ENCODE results near the gene MACROD2.
A peak's percentile ranks its signal among the peaks of the same experiment; 100 is the strongest.

The MACROD2 gene

DNA sequence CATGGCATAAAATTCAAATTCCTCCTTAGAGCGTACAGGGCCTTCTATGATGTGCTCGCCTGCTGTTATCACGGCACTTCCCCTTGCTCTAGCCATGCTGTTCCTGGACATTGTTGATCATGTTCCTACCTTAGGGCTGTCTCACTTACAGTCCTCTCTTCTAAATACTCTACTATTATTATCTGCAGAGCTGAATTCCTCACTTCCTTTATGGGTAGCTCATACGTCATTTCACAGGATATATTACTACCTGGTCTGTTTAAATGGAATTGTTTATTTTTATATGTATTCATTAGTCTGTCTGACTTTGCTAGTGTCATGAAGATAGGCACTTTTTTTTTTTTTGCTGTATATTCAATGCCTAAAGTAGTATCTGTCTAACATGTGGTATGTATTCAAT lies 436.8 kb downstream of the MACROD2 start:
- no peak for DNase-seq (ENCODE audit: extremely low read depth, low read depth)
- no peak for TF ChIP-seq CTCF (IDR thresholded peaks at IDR 0.05; ENCODE audit: low read depth, low read length, missing control alignments)

DNA sequence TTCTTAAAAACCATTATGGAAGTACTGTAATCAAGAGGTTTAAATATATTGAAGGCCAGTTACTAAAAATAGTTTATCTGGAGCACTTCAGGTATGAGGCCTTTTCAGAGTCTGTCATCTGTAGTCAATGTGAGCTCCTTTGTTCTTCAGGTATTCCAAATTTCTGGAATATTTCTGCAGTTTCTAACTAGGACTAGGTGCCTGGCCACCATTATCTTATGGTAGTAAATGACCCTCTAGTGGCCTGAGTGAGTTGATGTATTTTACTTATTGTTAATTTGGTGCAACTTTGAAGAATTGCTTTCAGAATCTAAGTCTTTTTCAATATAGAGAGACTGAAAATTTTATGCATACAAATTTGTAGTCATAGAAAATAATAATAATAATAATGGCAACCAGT lies 437.3 kb downstream of the MACROD2 start:
- H3K4me3 ChIP-seq (replicated peaks; ENCODE audit: low read depth, low read length), result no peak overlapping the region
- TF ChIP-seq CTCF (IDR thresholded peaks at IDR 0.05; ENCODE audit: low read depth, low read length, missing control alignments), result no peak
- DNase-seq (ENCODE audit: extremely low read depth, low read depth), result no peak

More for the DNA sequence above, 436.8 kb downstream of the MACROD2 start:
- no peak overlapping the region for H3K4me3 ChIP-seq (replicated peaks; ENCODE audit: low read depth, low read length)

DNA sequence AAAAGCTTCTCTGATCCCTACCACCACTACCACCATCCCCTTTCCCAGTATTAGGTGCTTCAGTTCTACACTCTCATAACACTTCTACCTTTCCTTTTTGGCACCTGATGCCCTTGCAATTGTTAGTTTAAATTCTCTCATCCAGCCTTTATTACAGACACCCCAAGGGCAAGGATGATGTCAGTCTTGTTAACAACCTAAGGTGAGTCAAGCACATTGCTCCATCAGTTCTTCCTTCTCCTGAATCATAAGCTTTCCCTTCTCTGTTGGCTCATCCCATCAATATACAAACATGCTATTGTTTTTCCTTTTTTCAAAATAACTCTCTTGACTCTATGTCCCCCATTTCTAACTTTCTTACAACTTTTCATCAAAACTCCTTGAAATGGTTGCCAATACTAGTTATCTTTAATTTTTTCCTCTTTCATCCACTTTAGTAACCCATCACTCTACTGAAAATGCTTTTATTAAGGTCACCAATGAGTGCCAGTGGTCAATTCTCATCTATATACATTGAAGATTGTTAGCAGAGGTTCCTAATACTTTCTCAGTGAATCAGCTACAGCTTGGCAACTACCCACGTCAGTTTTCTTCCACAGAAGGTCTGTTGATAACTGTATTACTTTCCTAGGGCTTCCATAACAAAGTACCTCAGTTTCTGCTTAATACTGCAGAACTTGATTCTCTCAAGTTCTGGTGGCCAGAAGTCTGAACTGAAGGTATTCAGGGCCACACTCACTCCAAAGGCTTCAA lies 439.2 kb downstream of the MACROD2 start:
- no peak for TF ChIP-seq CTCF (IDR thresholded peaks at IDR 0.05; ENCODE audit: low read depth, low read length, missing control alignments)
- H3K4me3 ChIP-seq (replicated peaks; ENCODE audit: low read depth, low read length), result no peak overlapping the region
- no peak for DNase-seq (ENCODE audit: extremely low read depth, low read depth)

- no peak for TF ChIP-seq CTCF (IDR thresholded peaks at IDR 0.05; ENCODE audit: low read depth, low read length, missing control alignments)
- DNase-seq (ENCODE audit: extremely low read depth, low read depth), result no peak
- no peak overlapping the region for H3K4me3 ChIP-seq (replicated peaks; ENCODE audit: low read depth, low read length)
These were observed 445.9 kb downstream of the MACROD2 start for GRCh38 chr20:14441201-14441600.

- no peak for DNase-seq (ENCODE audit: extremely low read depth, low read depth)
- no peak overlapping the region for H3K4me3 ChIP-seq (replicated peaks; ENCODE audit: low read depth, low read length)
- TF ChIP-seq CTCF (IDR thresholded peaks at IDR 0.05; ENCODE audit: low read depth, low read length, missing control alignments), result no peak
These were observed 448.8 kb downstream of the MACROD2 start for GRCh38 chr20:14444106-14444505.

DNA sequence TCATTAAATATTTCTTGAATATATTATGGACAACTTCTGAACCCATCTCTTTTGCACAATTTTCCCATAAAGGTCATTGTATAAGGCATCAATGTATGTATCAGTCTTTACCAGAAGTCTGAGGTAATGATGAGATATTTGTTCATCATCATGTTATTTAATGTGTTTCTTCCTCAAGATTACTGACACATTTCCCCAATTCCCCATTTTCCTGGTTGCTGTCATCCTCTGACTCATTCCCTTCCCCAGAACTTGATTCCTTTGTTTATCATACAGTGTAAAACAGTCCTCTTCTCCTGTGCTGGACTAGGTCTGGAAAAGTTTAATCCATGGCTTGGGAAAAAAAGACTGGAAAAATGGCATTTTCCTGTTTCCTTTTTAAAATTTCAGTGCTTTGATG lies 450.0 kb downstream of the MACROD2 start:
- TF ChIP-seq CTCF (IDR thresholded peaks at IDR 0.05; ENCODE audit: low read depth, low read length, missing control alignments), result no peak
- no peak overlapping the region for H3K4me3 ChIP-seq (replicated peaks; ENCODE audit: low read depth, low read length)
- peak; percentile 35 for DNase-seq (ENCODE audit: extremely low read depth, low read depth)

GRCh38 chr20:14445902-14446301 lies 450.6 kb downstream of the MACROD2 start:
- no peak for TF ChIP-seq CTCF (IDR thresholded peaks at IDR 0.05; ENCODE audit: low read depth, low read length, missing control alignments)
- DNase-seq (ENCODE audit: extremely low read depth, low read depth), result no peak
- H3K4me3 ChIP-seq (replicated peaks; ENCODE audit: low read depth, low read length), result no peak overlapping the region

Measured in HFF-Myc (cell line).